Muscle of leg (tissue), 11 donors: ENCODE measurements around the gene FHIT. TPM values are rescaled to one million over a fixed set of nuclear protein-coding genes. Genes with fewer than 3 reads are reported as not detected.

Experiments used
- DNase-seq: peaks from one replicate; pipeline ENCODE4 v3.0.0; 2013
- H3K27ac ChIP-seq: one replicate; pipeline ENCODE4 v1.5.1; 2013; ENCODE audit warnings: mild to moderate bottlenecking, low read length, control low read depth
- H3K27me3 ChIP-seq: one replicate; pipeline ENCODE4 v1.6.1; 2013; ENCODE audit warnings: low read length; ENCODE audit not compliant: control insufficient read depth, insufficient read depth
- H3K36me3 ChIP-seq: one replicate; pipeline ENCODE4 v1.6.1; 2013; ENCODE audit warnings: low read length; ENCODE audit not compliant: control insufficient read depth, insufficient read depth
- H3K4me1 ChIP-seq: one replicate; pipeline ENCODE4 v1.6.1; 2013; ENCODE audit warnings: low read length; ENCODE audit not compliant: control insufficient read depth, insufficient read depth
- H3K4me3 ChIP-seq: one replicate; pipeline ENCODE4 v1.5.1; 2013; ENCODE audit warnings: low read length, control low read depth
- H3K9me3 ChIP-seq: replicated peaks from 2 replicates; pipeline ENCODE4 v1.6.1; 2013; ENCODE audit warnings: low read depth, low read length; ENCODE audit not compliant: control insufficient read depth
- WGBS: methylation state at CpG from one replicate; pipeline ENCODE4 v1.1.5; 2013; ENCODE audit warnings: missing lambda C conversion rate; ENCODE audit not compliant: insufficient coverage; 5-methylcytosine and 5-hydroxymethylcytosine counted together
- polyA plus RNA-seq, 8 donors: library from polyadenylated mRNA; unstranded; fragments of 120-200 nt; gene quantifications; one replicate each; pipeline versions ENCODE4 v1.2.1 to v1.2.3, GENCODE V29; 2013; ENCODE audit warnings: inconsistent platforms in 1 of 8, low replicate concordance in 1 of 8; ENCODE audit not compliant: insufficient read length in 8 of 8, insufficient read depth in 1 of 8
- total RNA-seq: library from RNA; stranded (reverse); fragments of 120-200 nt; gene quantifications from one replicate; pipeline ENCODE4 v1.2.4, GENCODE V29; 2013

FHIT gene
- total and polyA plus RNA-seq, 9 donors, result 4.1 to 8.0 (median 5.3) TPM

GRCh38 chr3:60274098-60274497 is 977.2 kb downstream of the FHIT start:
- WGBS, result 75% methylated on average over 1 of the region's 2 CpGs
- Histone ChIP-seq H3K27me3 (no peaks in the 10 kb centered on the region), H3K9me3 (no peaks in the 10 kb centered on the region), H3K4me1 (no peaks in the 10 kb centered on the region), H3K4me3 (no peak overlapping the region), H3K27ac (no peak overlapping the region), H3K36me3 (no peaks in the 10 kb centered on the region)
- no peak for DNase-seq

- Histone ChIP-seq H3K27ac (no peak overlapping the region), H3K4me3 (no peak overlapping the region), H3K4me1 (no peaks in the 10 kb centered on the region), H3K36me3 (no peaks in the 10 kb centered on the region), H3K9me3 (no peaks in the 10 kb centered on the region), H3K27me3 (no peaks in the 10 kb centered on the region)
- DNase-seq, result no peak
- 93% methylated on average over 4 of the region's 7 CpGs for WGBS
These were observed 981.4 kb downstream of the FHIT start for GRCh38 chr3:60269829-60270266.

GRCh38 chr3:60269377-60269776 is 981.9 kb downstream of the FHIT start:
- WGBS, result no CpG with 5 or more reads among the region's 1 CpG

GRCh38 chr3:60268123-60268522 is 983.1 kb downstream of the FHIT start:
- no peak overlapping the region for H3K27ac ChIP-seq
- H3K27me3 ChIP-seq, result no peaks in the 10 kb centered on the region
- WGBS, result no CpG with 5 or more reads among the region's 2 CpGs
- no peaks in the 10 kb centered on the region for H3K4me1 ChIP-seq
- H3K4me3 ChIP-seq, result no peak overlapping the region
- no peak for DNase-seq
- no peaks in the 10 kb centered on the region for H3K9me3 ChIP-seq
- no peaks in the 10 kb centered on the region for H3K36me3 ChIP-seq

More at GRCh38 chr3:60269377-60269776, 981.9 kb downstream of the FHIT start:
- no peak overlapping the region for H3K27ac ChIP-seq
- H3K9me3 ChIP-seq, result no peaks in the 10 kb centered on the region
- no peaks in the 10 kb centered on the region for H3K27me3 ChIP-seq
- no peak for DNase-seq
- H3K4me3 ChIP-seq, result no peak overlapping the region
- no peaks in the 10 kb centered on the region for H3K4me1 ChIP-seq
- no peaks in the 10 kb centered on the region for H3K36me3 ChIP-seq

GRCh38 chr3:60266444-60266843 is 984.8 kb downstream of the FHIT start:
- H3K27me3 ChIP-seq, result no peaks in the 10 kb centered on the region
- H3K9me3 ChIP-seq, result no peaks in the 10 kb centered on the region
- no peaks in the 10 kb centered on the region for H3K4me1 ChIP-seq
- DNase-seq, result no peak
- WGBS, result no CpG with 5 or more reads among the region's 2 CpGs
- no peak overlapping the region for H3K27ac ChIP-seq
- no peaks in the 10 kb centered on the region for H3K36me3 ChIP-seq
- no peak overlapping the region for H3K4me3 ChIP-seq

GRCh38 chr3:60263191-60263590 is 988.1 kb downstream of the FHIT start:
- H3K9me3 ChIP-seq, result no peaks in the 10 kb centered on the region
- no peaks in the 10 kb centered on the region for H3K4me1 ChIP-seq
- H3K27me3 ChIP-seq, result no peaks in the 10 kb centered on the region
- DNase-seq, result no peak
- H3K4me3 ChIP-seq, result no peak overlapping the region
- H3K27ac ChIP-seq, result no peak overlapping the region
- H3K36me3 ChIP-seq, result no peaks in the 10 kb centered on the region

- WGBS, result 40% methylated on average over 1 of the region's 2 CpGs
- no peak for DNase-seq
These were observed 988.7 kb downstream of the FHIT start for GRCh38 chr3:60262546-60262945.

GRCh38 chr3:60260546-60260945 is 990.7 kb downstream of the FHIT start:
- no peaks in the 10 kb centered on the region for H3K27me3 ChIP-seq
- no peak for DNase-seq
- 0% methylated on average over 1 of the region's 5 CpGs for WGBS

More at GRCh38 chr3:60262546-60262945, 988.7 kb downstream of the FHIT start:
- Histone ChIP-seq H3K27me3 (no peaks in the 10 kb centered on the region), H3K4me3 (no peak overlapping the region), H3K4me1 (no peaks in the 10 kb centered on the region), H3K36me3 (no peaks in the 10 kb centered on the region), H3K9me3 (no peaks in the 10 kb centered on the region), H3K27ac (no peak overlapping the region)

GRCh38 chr3:60250810-60251209 is 1000.4 kb downstream of the FHIT start:
- Histone ChIP-seq H3K4me3 (no peak overlapping the region), H3K4me1 (no peaks in the 10 kb centered on the region), H3K36me3 (no peaks in the 10 kb centered on the region), H3K27ac (no peak overlapping the region), H3K9me3 (no peaks in the 10 kb centered on the region), H3K27me3 (no peaks in the 10 kb centered on the region)
- DNase-seq, result no peak
- WGBS, result no CpG with 5 or more reads among the region's 3 CpGs

More at GRCh38 chr3:60260546-60260945, 990.7 kb downstream of the FHIT start:
- H3K9me3 ChIP-seq, result no peaks in the 10 kb centered on the region
- no peak overlapping the region for H3K27ac ChIP-seq
- H3K4me1 ChIP-seq, result no peaks in the 10 kb centered on the region
- no peaks in the 10 kb centered on the region for H3K36me3 ChIP-seq
- no peak overlapping the region for H3K4me3 ChIP-seq

- no peaks in the 10 kb centered on the region for H3K36me3 ChIP-seq
- no peaks in the 10 kb centered on the region for H3K4me1 ChIP-seq
- no peaks in the 10 kb centered on the region for H3K27me3 ChIP-seq
- no peaks in the 10 kb centered on the region for H3K9me3 ChIP-seq
- H3K4me3 ChIP-seq, result no peak overlapping the region
- peak; percentile 1 for DNase-seq
- WGBS, result 25% methylated on average over 1 of the region's 2 CpGs
- H3K27ac ChIP-seq, result no peak overlapping the region
These were observed 1001.0 kb downstream of the FHIT start for GRCh38 chr3:60250206-60250605.

- Histone ChIP-seq H3K9me3 (no peaks in the 10 kb centered on the region), H3K27me3 (no peaks in the 10 kb centered on the region), H3K4me3 (no peak overlapping the region), H3K27ac (no peak overlapping the region), H3K4me1 (no peaks in the 10 kb centered on the region), H3K36me3 (no peaks in the 10 kb centered on the region)
- no CpG with 5 or more reads among the region's 4 CpGs for WGBS
- DNase-seq, result no peak
These were observed 1004.9 kb downstream of the FHIT start for GRCh38 chr3:60246361-60246760.
